Naive B cell (primary cell): ENCODE results near the gene ARID3B. TPM values are rescaled to one million over a fixed set of nuclear protein-coding genes. Genes with fewer than 3 reads are reported as not detected.

Experiments
- ATAC-seq, 2 donors: fragments of 150-1000 bp; cut with Tn5 transposase; 2 replicates each; pipeline ENCODE4 v1.10.0; 2021; ENCODE audit warnings: low read depth in 2 of 2, mild to moderate bottlenecking in 2 of 2, moderate library complexity in 2 of 2
- DNase-seq: peaks from one replicate; pipeline ENCODE4 v3.0.0; 2022
- H3K27ac Mint-ChIP-seq, 6 donors: one replicate each; pipeline ENCODE4 v1.8.0; 2020 to 2022; ENCODE audit warnings: mild to moderate bottlenecking in 6 of 6, mixed read lengths in 6 of 6, moderate library complexity in 5 of 6, inconsistent platforms in 2 of 6
- H3K27me3 Mint-ChIP-seq, 3 donors: one replicate each; pipeline ENCODE4 v1.8.0; 2021 to 2022; ENCODE audit warnings: mixed read lengths in 3 of 3, mild to moderate bottlenecking in 1 of 3
- H3K36me3 Mint-ChIP-seq, 2 donors: one replicate each; pipeline ENCODE4 v1.8.0; 2020 to 2022; ENCODE audit warnings: mixed read lengths in 2 of 2, inconsistent platforms in 1 of 2, mild to moderate bottlenecking in 1 of 2
- H3K4me1 Mint-ChIP-seq, 3 donors: one replicate each; pipeline ENCODE4 v1.8.0; 2020 to 2022; ENCODE audit warnings: mixed read lengths in 3 of 3, inconsistent platforms in 1 of 3, mild to moderate bottlenecking in 1 of 3, moderate library complexity in 1 of 3
- H3K4me3 Mint-ChIP-seq, 8 donors: one replicate each; pipeline ENCODE4 v1.8.0; 2020 to 2022; ENCODE audit warnings: mild to moderate bottlenecking in 8 of 8, mixed read lengths in 8 of 8, moderate library complexity in 8 of 8, inconsistent platforms in 2 of 8
- H3K9me3 Mint-ChIP-seq, 7 donors: one replicate each; pipeline ENCODE4 v1.8.0; 2020 to 2022; ENCODE audit warnings: mixed read lengths in 7 of 7, mild to moderate bottlenecking in 5 of 7, inconsistent platforms in 2 of 7, moderate library complexity in 1 of 7
- polyA plus RNA-seq, 6 donors: library from polyadenylated mRNA; unstranded; fragments of 300-500 nt; fragmentation: Illumina TruSeq; gene quantifications; one replicate each; pipeline ENCODE4 v1.2.3, GENCODE V29; 2021; ENCODE audit warnings: low read depth in 6 of 6

Gene ARID3B
- polyA plus RNA-seq, 6 donors from 2014 or later, result 3.0 to 13.6 (median 5.4) TPM

DNA sequence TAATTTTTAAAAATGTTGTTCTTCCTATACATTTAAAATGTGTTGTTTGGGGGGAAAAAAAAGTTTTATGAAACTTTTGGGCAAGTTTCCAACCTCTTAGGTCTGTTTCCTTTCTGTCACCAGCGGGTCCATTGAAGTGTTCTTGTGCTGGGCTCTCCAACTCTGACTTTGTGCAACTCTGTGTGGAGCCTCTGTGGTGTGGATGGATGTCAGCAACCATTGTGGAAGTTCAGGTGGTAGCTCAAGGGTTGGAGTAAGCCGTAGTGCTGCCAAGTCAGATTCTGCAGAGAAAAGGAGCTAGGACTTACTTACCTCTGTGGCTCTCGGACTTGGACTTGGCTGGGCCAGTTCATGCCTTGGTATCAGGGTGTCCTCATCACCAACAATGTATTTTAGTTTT, 22.4 kb downstream of the ARID3B start:
- Mint-ChIP-seq H3K4me3 (no peak overlapping the region), H3K4me1 (peaks cover 8 to 25% (median 21%) of the 10 kb centered on the region in 3 donors), H3K27ac (no peak overlapping the region), H3K36me3 (peaks cover 9 to 15% of the 10 kb centered on the region in 2 donors), H3K9me3 (no peaks in the 10 kb centered on the region), H3K27me3 (no peaks in the 10 kb centered on the region)
- ATAC-seq (no peak), DNase-seq (no peak)

DNA sequence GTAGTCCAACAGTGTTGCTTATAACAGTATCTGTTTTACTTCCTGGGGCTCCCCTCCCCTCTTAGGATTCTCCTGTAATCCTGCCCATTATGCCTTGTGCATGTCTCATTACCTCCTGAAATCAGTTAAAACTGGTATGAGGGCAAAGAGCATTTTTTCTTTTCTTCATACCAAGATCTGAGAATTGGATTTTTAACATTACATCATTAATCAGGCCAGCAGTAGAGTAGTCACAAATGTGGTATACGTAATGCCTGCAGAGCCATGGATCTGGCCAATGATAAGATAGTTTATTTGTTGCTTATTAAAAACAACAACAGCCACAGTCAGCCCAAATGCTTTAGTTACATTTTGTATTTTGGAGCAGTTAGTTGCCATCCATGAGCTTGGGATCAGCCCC, 23.2 kb downstream of the ARID3B start:
- Mint-ChIP-seq H3K27ac (no peak overlapping the region), H3K36me3 (peaks cover 9 to 15% of the 10 kb centered on the region in 2 donors), H3K4me3 (no peak overlapping the region), H3K9me3 (no peaks in the 10 kb centered on the region), H3K27me3 (no peaks in the 10 kb centered on the region), H3K4me1 (peaks cover 14 to 25% (median 15%) of the 10 kb centered on the region in 3 donors)
- ATAC-seq, result no peak
- DNase-seq, result no peak

DNA sequence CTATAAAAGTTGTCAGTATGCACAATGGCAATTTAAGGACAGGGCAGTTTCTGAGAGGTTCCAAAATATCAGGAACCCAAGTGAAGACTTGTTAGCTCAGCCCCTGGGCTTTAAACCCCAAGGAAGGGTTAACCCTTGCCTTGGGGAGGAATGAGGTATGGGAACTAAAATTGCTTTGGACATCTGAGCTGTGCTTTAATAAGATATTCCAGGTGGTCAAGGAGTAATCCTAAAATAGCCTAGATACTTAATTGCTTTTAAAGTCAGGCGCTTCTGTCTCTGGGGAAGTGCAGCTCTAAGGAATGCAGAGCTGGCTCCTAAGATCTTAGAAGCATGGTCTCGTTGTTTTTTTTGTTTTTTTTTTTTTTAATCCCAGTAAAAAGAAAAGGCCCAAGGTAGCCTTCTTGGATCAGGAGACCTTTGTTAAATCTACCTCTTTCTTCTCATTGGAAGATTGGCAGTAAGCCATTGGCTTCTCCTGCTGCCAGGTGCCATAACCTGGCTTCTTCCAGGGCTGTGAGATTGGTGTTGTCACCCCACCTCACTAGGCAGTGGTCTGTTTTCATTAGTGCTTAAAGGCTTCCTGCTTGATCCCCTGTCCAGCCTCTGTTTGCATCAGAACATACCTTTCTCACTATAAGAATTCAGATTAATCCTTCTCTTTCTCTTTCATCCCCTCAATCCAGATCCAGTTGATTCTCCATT, 24.5 kb downstream of the ARID3B start:
- Mint-ChIP-seq H3K9me3 (no peaks in the 10 kb centered on the region), H3K36me3 (peaks cover 9 to 15% of the 10 kb centered on the region in 2 donors), H3K4me1 (peaks cover 13 to 25% (median 14%) of the 10 kb centered on the region in 3 donors), H3K27ac (peak overlapping the region in 1 of 6 donors; percentile 32), H3K27me3 (no peaks in the 10 kb centered on the region), H3K4me3 (no peak overlapping the region)
- ATAC-seq (no peak), DNase-seq (no peak)

DNA sequence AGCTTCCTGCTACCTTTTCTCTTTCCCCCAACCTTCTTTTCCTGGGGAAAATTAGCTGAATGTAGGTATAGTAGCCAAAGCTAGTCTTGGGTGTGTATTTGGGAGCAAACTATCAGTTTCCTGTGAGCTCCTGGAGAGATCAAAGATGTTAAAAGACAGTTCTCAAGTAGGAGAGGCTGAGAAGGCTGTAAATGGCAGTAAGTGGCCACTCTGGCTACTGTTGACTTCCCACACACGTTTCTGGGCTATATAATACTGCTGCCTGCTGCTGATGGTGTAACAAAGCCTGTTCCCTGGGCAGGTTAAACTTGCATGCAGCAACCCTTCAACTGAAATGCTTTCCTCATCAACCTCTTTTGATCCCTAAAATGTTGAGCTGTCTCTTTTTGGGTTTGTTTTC, 27.6 kb downstream of the ARID3B start:
- Mint-ChIP-seq H3K9me3 (no peaks in the 10 kb centered on the region), H3K27ac (peak overlapping the region in 1 of 6 donors; percentile 78), H3K4me3 (no peak overlapping the region), H3K27me3 (no peaks in the 10 kb centered on the region), H3K36me3 (peaks cover 16 to 22% of the 10 kb centered on the region in 2 donors), H3K4me1 (peaks cover 7 to 24% (median 14%) of the 10 kb centered on the region in 3 donors)
- DNase-seq (no peak), ATAC-seq (no peak)

DNA sequence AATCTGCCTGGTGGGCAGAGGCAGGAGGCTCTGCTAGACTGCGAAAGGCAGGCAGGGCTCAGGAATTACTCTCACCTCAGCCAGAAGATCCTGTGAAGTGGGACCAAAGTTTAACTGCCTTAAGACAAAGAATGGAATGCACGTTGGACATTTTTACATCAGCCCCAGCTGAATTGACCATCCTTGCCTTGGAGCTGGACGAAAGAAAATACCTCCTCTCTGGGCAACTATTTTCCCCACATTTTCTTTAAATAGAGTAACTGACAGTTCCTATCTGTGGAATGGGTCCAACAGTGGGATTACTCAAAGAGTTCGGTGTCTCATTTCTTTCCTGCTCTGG, 28.7 kb downstream of the ARID3B start:
- no peak overlapping the region for H3K4me3 Mint-ChIP-seq
- no peak for ATAC-seq
- no peaks in the 10 kb centered on the region for H3K27me3 Mint-ChIP-seq
- H3K4me1 Mint-ChIP-seq, result peaks cover 5 to 25% (median 14%) of the 10 kb centered on the region in 3 donors
- H3K9me3 Mint-ChIP-seq, result no peaks in the 10 kb centered on the region
- H3K27ac Mint-ChIP-seq, result no peak overlapping the region
- no peak for DNase-seq
- peaks cover 27% of the 10 kb centered on the region in 2 donors for H3K36me3 Mint-ChIP-seq

DNA sequence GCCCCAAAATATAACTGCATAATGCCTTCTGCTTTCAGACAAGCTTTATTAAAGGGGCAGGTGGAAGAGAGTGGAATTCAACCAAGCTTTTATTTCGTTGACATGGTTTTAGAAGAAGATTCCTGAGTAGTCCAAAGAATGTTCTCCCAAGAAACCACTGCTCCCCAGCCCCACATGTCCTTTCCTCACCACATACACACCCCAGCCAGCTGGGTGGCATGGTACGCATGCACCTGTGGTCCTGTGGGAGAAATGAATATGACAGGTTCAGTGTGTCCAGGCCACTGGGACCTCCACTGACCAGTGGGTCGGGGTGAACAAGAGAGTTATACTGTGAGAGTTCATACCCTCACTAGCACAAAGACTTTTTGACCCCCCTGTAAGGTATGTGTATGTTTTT, 30.2 kb downstream of the ARID3B start:
- no peak for DNase-seq
- Mint-ChIP-seq H3K9me3 (no peaks in the 10 kb centered on the region), H3K4me1 (peaks cover 3 to 21% (median 14%) of the 10 kb centered on the region in 3 donors), H3K4me3 (no peak overlapping the region), H3K27ac (peak overlapping the region in 1 of 6 donors; percentile 54), H3K36me3 (peaks cover 27% of the 10 kb centered on the region in 2 donors), H3K27me3 (no peaks in the 10 kb centered on the region)
- ATAC-seq, result no peak

DNA sequence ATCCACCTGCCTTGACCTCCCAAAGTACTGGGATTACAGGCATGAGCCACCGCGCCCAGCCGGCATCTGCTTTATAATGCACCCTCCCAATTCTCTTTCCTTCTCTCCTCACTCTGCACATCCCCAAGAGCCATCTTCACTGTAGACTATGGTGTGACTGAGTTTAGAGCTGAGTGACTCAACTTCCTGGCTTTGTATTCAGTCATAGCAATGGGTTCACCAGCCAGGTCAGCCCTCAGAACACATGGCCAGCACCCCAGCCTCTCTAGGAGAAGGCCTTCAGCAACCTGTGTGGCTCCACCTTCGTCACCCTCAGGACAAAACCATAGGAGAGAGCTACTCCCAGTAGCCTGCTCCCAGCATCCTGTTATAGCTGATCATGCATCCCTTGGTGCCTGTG, 33.0 kb downstream of the ARID3B start:
- H3K9me3 Mint-ChIP-seq, result no peaks in the 10 kb centered on the region
- no peaks in the 10 kb centered on the region for H3K27me3 Mint-ChIP-seq
- H3K4me3 Mint-ChIP-seq, result no peak overlapping the region
- peaks cover 12 to 25% of the 10 kb centered on the region in 2 donors for H3K36me3 Mint-ChIP-seq
- ATAC-seq (no peak), DNase-seq (no peak)
- no peak overlapping the region for H3K27ac Mint-ChIP-seq
- peaks cover 0 to 7% (median 1%) of the 10 kb centered on the region in 3 donors for H3K4me1 Mint-ChIP-seq

DNA sequence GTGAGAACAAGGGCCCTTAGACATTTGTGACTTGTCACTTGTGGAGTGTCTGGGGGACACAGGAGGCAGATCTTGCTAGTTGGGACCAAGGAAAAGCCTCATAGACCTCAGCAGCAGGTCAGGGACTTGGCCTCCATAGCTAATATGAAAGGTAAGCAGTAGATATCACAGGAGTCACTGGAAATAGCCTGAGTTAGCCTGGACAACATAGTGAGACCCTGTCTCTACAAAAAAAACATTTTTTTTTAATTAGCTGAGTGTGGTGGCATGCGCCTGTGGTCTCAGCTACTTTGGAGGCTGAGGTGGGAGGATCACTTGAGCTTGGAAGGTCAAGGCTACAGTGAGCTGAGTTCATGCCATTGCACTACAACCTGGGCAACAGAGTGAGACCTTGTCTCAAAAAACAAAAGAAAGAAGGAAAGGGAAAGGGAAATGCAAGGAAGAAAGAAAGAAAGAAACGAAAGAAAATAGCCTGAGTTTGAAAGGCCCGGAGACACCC, 37.5 kb downstream of the ARID3B start:
- no peak overlapping the region for H3K4me3 Mint-ChIP-seq
- no peak for DNase-seq
- peaks cover 0 to 4% (median 0%) of the 10 kb centered on the region in 3 donors for H3K4me1 Mint-ChIP-seq
- H3K27ac Mint-ChIP-seq, result no peak overlapping the region
- H3K27me3 Mint-ChIP-seq, result no peaks in the 10 kb centered on the region
- H3K9me3 Mint-ChIP-seq, result no peaks in the 10 kb centered on the region
- H3K36me3 Mint-ChIP-seq, result peaks cover 5 to 19% of the 10 kb centered on the region in 2 donors
- no peak for ATAC-seq

DNA sequence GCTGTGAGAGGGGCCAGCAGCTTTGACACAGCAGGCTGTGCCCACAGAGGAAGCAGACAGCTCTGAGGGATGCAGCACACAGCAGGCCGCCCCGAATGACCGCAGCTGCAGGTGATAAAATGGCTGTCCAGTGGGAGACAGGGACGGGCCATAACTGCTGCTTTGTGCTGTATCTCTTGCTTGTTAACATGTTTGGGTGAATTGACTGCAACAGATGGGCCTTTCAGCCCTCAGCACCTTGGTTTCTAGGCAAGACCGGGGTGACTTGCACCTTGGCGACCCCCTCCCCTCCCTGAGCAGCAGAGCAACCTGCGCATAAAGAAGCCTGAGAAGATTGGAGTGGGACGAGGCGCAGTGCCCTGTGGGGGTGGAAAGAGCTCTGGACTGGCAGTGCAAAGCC, 38.0 kb downstream of the ARID3B start:
- H3K27ac Mint-ChIP-seq, result no peak overlapping the region
- no peaks in the 10 kb centered on the region for H3K9me3 Mint-ChIP-seq
- H3K4me1 Mint-ChIP-seq, result peaks cover 0 to 2% (median 0%) of the 10 kb centered on the region in 3 donors
- H3K27me3 Mint-ChIP-seq, result no peaks in the 10 kb centered on the region
- ATAC-seq (no peak), DNase-seq (no peak)
- H3K36me3 Mint-ChIP-seq, result peaks cover 2 to 15% of the 10 kb centered on the region in 2 donors
- H3K4me3 Mint-ChIP-seq, result no peak overlapping the region

DNA sequence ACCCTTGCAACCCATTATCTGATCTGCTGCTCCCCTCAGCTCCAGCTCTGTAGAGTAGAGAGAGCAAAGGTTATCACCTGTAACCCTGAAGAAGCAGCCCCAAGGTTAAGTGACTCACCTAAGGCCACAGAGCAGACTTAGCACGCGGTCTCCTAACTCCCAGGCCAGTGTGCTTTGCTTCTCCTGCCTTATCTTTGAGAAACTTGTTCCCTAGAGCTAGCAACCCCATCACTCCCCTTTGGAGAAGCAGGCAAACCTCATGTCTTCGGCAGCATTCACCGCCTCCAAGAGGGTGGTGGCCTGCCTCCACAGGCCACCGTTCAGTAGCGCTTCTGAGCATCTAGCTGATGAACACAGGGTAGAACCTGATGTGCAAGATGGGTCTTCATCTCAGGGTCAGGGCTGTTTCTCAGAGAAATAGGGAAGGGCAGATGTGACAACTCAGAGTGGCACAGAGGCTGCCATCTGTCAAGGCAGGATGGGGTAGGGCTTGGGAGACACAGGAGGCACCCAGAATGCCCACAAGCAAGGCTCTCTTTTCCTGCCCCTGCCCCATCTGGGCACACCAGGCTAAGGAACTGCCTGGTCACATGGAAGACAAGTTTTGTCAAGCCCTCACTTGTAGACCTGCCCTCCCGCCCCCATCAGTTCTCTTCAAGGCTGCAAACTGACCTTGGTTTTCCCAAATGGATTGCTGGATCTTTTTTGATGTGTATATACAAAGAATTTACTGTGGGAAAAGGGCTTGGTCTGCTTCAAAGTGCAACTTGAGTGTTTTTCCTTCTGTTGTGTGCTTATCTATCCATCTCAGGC, 39.7 kb downstream of the ARID3B start:
- Mint-ChIP-seq H3K36me3 (peaks cover 0 to 7% of the 10 kb centered on the region in 2 donors), H3K4me1 (no peaks in the 10 kb centered on the region), H3K27me3 (no peaks in the 10 kb centered on the region), H3K4me3 (no peak overlapping the region), H3K9me3 (no peaks in the 10 kb centered on the region), H3K27ac (peak overlapping the region in 1 of 6 donors; percentile 7)
- DNase-seq (no peak), ATAC-seq (no peak)

DNA sequence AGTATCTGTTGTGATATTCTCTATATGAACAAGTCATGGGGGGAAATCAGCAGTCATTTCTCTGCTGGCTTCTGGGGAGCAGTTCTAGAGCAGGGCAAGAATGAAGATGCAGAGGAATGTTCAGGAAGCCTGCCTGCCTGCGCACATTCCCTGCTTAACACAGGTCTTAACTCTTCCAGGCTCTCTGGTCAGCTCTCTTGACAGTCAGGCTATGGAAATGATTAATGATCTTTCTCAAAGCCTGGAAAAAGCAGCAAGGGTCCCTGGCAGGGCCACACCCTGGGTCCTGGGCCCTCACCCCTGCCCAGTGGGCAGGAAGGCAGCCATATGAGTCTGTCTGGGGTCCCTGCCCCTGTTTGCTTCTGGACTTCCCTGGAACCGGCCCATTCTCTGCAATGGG, 43.2 kb downstream of the ARID3B start:
- no peaks in the 10 kb centered on the region for H3K27me3 Mint-ChIP-seq
- H3K27ac Mint-ChIP-seq, result peak overlapping the region in 1 of 6 donors; percentile 3
- peak overlapping the region in 1 of 8 donors; percentile 5 for H3K4me3 Mint-ChIP-seq
- H3K4me1 Mint-ChIP-seq, result no peaks in the 10 kb centered on the region
- ATAC-seq (no peak), DNase-seq (no peak)
- no peaks in the 10 kb centered on the region for H3K9me3 Mint-ChIP-seq
- H3K36me3 Mint-ChIP-seq, result peaks cover 0 to 4% of the 10 kb centered on the region in 2 donors

DNA sequence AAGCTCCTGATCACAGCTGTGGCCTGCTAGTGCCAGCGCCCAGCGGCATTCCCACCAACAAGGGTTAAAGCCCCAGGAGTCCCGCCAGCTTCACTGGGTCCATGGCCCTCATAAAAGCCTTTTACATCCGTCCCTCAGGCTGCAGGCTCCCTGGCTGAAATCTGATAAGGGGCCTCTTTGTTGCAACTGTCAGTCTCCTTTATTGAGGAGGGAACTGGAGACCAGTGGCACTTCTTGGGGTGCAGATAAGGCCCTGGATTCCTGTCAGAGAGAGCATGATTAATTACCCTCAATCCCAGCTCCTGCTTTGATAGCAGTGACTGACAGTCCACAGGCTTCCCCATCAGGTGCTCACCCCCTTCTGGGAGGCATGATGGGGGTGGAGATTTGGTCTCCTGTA, 43.8 kb downstream of the ARID3B start:
- Mint-ChIP-seq H3K36me3 (peaks cover 4% of the 10 kb centered on the region in 2 donors), H3K4me3 (no peak overlapping the region), H3K27ac (peak overlapping the region in 1 of 6 donors; percentile 73), H3K9me3 (no peaks in the 10 kb centered on the region), H3K4me1 (no peaks in the 10 kb centered on the region), H3K27me3 (no peaks in the 10 kb centered on the region)
- no peak for DNase-seq
- ATAC-seq, result no peak

DNA sequence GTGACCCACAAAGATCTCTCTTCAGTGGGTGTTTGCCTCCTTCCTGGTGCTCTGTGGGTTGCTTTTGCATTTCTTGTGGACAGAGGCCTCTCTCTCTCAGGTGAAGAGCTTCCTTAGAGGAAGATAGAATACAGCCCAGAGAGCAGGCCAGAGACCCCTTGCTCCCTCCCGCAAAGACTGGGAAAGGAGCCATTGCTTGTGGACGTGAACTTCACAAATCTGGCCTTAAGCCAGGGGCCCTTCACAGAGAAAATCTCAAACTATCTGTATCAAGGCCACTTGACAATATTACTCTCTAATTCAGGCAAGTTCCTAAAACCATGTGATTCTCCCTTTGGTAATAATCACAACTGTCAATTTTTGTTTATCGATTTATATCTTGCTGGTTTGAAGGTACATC, 44.2 kb downstream of the ARID3B start:
- no peaks in the 10 kb centered on the region for H3K4me1 Mint-ChIP-seq
- no peak for DNase-seq
- no peak overlapping the region for H3K4me3 Mint-ChIP-seq
- H3K9me3 Mint-ChIP-seq, result no peaks in the 10 kb centered on the region
- no peak for ATAC-seq
- H3K27me3 Mint-ChIP-seq, result no peaks in the 10 kb centered on the region
- H3K36me3 Mint-ChIP-seq, result peaks cover 4 to 8% of the 10 kb centered on the region in 2 donors
- H3K27ac Mint-ChIP-seq, result no peak overlapping the region

DNA sequence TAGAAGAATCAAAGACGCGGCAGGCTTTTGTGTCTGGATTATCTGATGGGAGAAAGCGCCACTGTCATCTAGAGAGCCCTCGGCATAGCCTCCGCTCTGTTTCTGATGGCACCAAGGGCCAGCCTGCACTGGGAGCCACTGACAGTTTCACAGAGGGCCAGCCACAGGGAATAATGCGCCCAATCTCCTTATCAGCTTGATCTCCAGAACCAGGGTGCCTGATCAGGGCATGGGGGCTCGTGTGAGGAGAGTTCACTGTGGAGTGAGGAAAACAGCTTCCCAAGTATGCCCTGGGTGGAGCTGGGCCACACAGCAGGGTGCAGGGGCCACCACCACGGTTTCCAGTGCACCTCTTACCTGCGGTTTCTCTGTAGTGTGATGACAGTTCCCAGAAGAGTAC, 44.8 kb downstream of the ARID3B start:
- ATAC-seq, result no peak

More for the DNA sequence above, 44.8 kb downstream of the ARID3B start:
- Mint-ChIP-seq H3K9me3 (no peaks in the 10 kb centered on the region), H3K4me3 (no peak overlapping the region), H3K27ac (no peak overlapping the region), H3K4me1 (no peaks in the 10 kb centered on the region), H3K36me3 (peaks cover 4 to 8% of the 10 kb centered on the region in 2 donors), H3K27me3 (no peaks in the 10 kb centered on the region)
- DNase-seq, result no peak
